PC-3 (cell line): ENCODE data around the gene PTRHD1. TPM values are rescaled to one million over a fixed set of nuclear protein-coding genes. Genes with fewer than 3 reads are reported as not detected.

Source experiments
- ATAC-seq: fragments of 200-7000 bp; cut with Tn5 transposase; 2 replicates; pipeline ENCODE4 v1.9.1; 2020; ENCODE audit warnings: mild to moderate bottlenecking, moderate library complexity
- BruUV-seq: library from RNA; stranded (reverse); fragments of 400-500 nt; replicated peaks from 2 replicates; lab custom pipeline; 2021; lab: Mats Ljungman, UMichigan
- CTCF ChIA-PET: fragments of 300-600 bp; sonication (Branson Sonifier 250); formaldehyde crosslinking; loops from one replicate; lab custom pipeline; 2022; ENCODE audit warnings: antibody characterized with exemption; lab: Charles Lee
- POLR2A ChIA-PET: fragments of 300-600 bp; sonication (Branson Sonifier 250); formaldehyde crosslinking; loops from one replicate; lab custom pipeline; 2022; ENCODE audit warnings: antibody characterized with exemption; ENCODE audit not compliant: unreplicated experiment; lab: Charles Lee
- DNase-seq: peaks from one replicate; pipeline ENCODE4 v3.0.0-alpha.2; 2015
- H2AFZ ChIP-seq: fragments of 300-600 bp; sonication (generic); 2 replicates; pipeline ENCODE4 v1.6.0; 2016; ENCODE audit warnings: antibody characterized with exemption, low read length
- H3F3A ChIP-seq: fragments of 300-600 bp; sonication (generic); one replicate; pipeline ENCODE4 v1.6.0; 2017; ENCODE audit warnings: antibody characterized with exemption, low read length, control low read depth, mild to moderate bottlenecking; ENCODE audit not compliant: unreplicated experiment
- H3K27ac ChIP-seq: fragments of 300-600 bp; sonication (generic); 2 replicates; pipeline ENCODE4 v1.5.1; 2016; ENCODE audit warnings: mild to moderate bottlenecking, low read length
- H3K27me3 ChIP-seq: fragments of 300-600 bp; sonication (generic); 2 replicates; pipeline ENCODE4 v1.6.1; 2016; ENCODE audit warnings: low read length, mixed read lengths
- H3K36me3 ChIP-seq: fragments of 300-600 bp; sonication (generic); 2 replicates; pipeline ENCODE4 v1.6.1; 2016; ENCODE audit warnings: low read depth, mixed run types, low read length, mixed read lengths
- H3K4me1 ChIP-seq: fragments of 300-600 bp; sonication (generic); 2 replicates; pipeline ENCODE4 v1.5.1; 2016; ENCODE audit warnings: low read length; ENCODE audit not compliant: insufficient read depth
- H3K4me2 ChIP-seq: fragments of 300-600 bp; sonication (generic); 2 replicates; pipeline ENCODE4 v1.6.0; 2016; ENCODE audit warnings: low read length
- H3K4me3 ChIP-seq: fragments of 300-600 bp; sonication (generic); 2 replicates; pipeline ENCODE4 v1.5.1; 2016; ENCODE audit warnings: mild to moderate bottlenecking, low read length, mixed read lengths
- H3K79me2 ChIP-seq: fragments of 300-600 bp; sonication (generic); 2 replicates; pipeline ENCODE4 v1.6.1; 2017; ENCODE audit warnings: low read length, mixed read lengths
- H3K9ac ChIP-seq: fragments of 300-600 bp; sonication (generic); 2 replicates; pipeline ENCODE4 v1.6.0; 2016; ENCODE audit warnings: mild to moderate bottlenecking, low read length
- H3K9me2 ChIP-seq: fragments of 300-600 bp; sonication (generic); replicated peaks from 2 replicates; pipeline ENCODE4 v1.6.1; 2016; ENCODE audit warnings: mixed run types, low read length, mixed read lengths
- H3K9me3 ChIP-seq: fragments of 300-600 bp; sonication (generic); 2 replicates; pipeline ENCODE4 v1.6.1; 2016; ENCODE audit warnings: low read length, mixed read lengths
- H4K20me1 ChIP-seq: fragments of 300-600 bp; sonication (generic); 2 replicates; pipeline ENCODE4 v1.6.1; 2016; ENCODE audit warnings: low read length, mixed read lengths
- CTCF ChIP-seq: fragments of 300-600 bp; sonication (generic); conservative IDR thresholded peaks from 2 replicates; pipeline ENCODE4 v1.5.1; 2017; ENCODE audit warnings: antibody characterized with exemption, low read depth, mild to moderate bottlenecking, low read length
- EZH2 ChIP-seq: fragments of 300-600 bp; sonication (generic); IDR thresholded peaks from one replicate; pipeline ENCODE4 v1.6.1; 2017; ENCODE audit warnings: antibody characterized with exemption, mild to moderate bottlenecking, low read length; ENCODE audit not compliant: unreplicated experiment
- EZH2phosphoT487 ChIP-seq: fragments of 300-600 bp; sonication (generic); IDR thresholded peaks from 2 replicates; pipeline ENCODE4 v1.6.1; 2018; ENCODE audit warnings: mild to moderate bottlenecking, antibody characterized with exemption, low read length, borderline replicate concordance
- intact Hi-C: fragments of 100-400 bp; cut with micrococcal nuclease; formaldehyde crosslinking; loops from 2 replicates; pipeline ENCODE4 v1.9.0; 2023
- total RNA-seq: library from RNA; depleted of rRNA; stranded (reverse); fragments of >200 nt; gene quantifications from 2 replicates; pipeline ENCODE4 v1.2.3, GENCODE V29; 2014

Gene PTRHD1
- total RNA-seq, 1 experiment from 2014 or later: 68.6 TPM

GRCh38 chr2:24820598-24821432, 27.6 kb upstream of the PTRHD1 start:
- Histone ChIP-seq H3K9me3 (no peaks in the 10 kb centered on the region), H3K4me3 (no peak overlapping the region), H3K9ac (no peak overlapping the region), H3K36me3 (peaks cover 50% of the 10 kb centered on the region), H3K4me2 (no peak overlapping the region), H3K4me1 (peaks cover 5% of the 10 kb centered on the region), H3K27ac (no peak overlapping the region), H3K27me3 (no peaks in the 10 kb centered on the region), H3K9me2 (no peaks in the 10 kb centered on the region), H4K20me1 (no peaks in the 10 kb centered on the region), H3K79me2 (0 out of 2 replicates have a peak, but pooled peaks cover 2% of the 10 kb centered on the region), H3F3A (no peaks in the 10 kb centered on the region), H2AFZ (no peak overlapping the region)
- CTCF ChIA-PET: no interaction called here
- no TSS peak for BruUV-seq
- intact Hi-C loops: no loop called here
- no peak for DNase-seq
- no peak for TF ChIP-seq CTCF
- no peak for TF ChIP-seq EZH2
- TF ChIP-seq EZH2phosphoT487: no peak
- POLR2A ChIA-PET: no interaction called here
- no peak for ATAC-seq

GRCh38 chr2:24820175-24820513, 27.0 kb upstream of the PTRHD1 start:
- TF ChIP-seq EZH2phosphoT487 (no peak), EZH2 (no peak), CTCF (no peak)
- Histone ChIP-seq H3K9ac (no peak overlapping the region), H3F3A (no peaks in the 10 kb centered on the region), H3K9me2 (no peaks in the 10 kb centered on the region), H3K27me3 (no peaks in the 10 kb centered on the region), H3K36me3 (peaks cover 50% of the 10 kb centered on the region), H2AFZ (no peak overlapping the region), H3K79me2 (0 out of 2 replicates have a peak, but pooled peaks cover 4% of the 10 kb centered on the region), H3K4me2 (no peak overlapping the region), H3K4me1 (no peaks in the 10 kb centered on the region), H4K20me1 (no peaks in the 10 kb centered on the region), H3K27ac (no peak overlapping the region), H3K4me3 (no peak overlapping the region), H3K9me3 (no peaks in the 10 kb centered on the region)
- ATAC-seq: no peak
- intact Hi-C loops: no loop called here
- ChIA-PET CTCF (interaction anchor here (0.8 kb wide), 1 partner anchor 27 kb away, joined by 11 read pairs; the partner anchor contains the start of genes CENPO and PTRHD1), POLR2A (no interaction called here)
- no peak for DNase-seq
- BruUV-seq: no TSS peak
